H1 (cell line): ENCODE measurements around the gene NCOA5. TPM values are rescaled to one million over a fixed set of nuclear protein-coding genes. Genes with fewer than 3 reads are reported as not detected.

Experiments used
- ATF3 ChIP-seq: IDR thresholded peaks from 2 replicates; pipeline ENCODE4 v1.6.1; 2011; ENCODE audit warnings: low read depth, mild to moderate bottlenecking, low read length; ENCODE audit not compliant: insufficient read depth
- polyA plus RNA-seq, 7 experiments: library from polyadenylated mRNA; depleted of rRNA in 3 of 7; stranded (reverse) in 5 of 7; unstranded in 2 of 7; fragments of >200 nt in 5 of 7; fragments of 200-250 nt in 2 of 7; gene quantifications; 1 replicate in 5 of 7; 2 replicates in 1 of 7; 4 replicates in 1 of 7; pipeline versions ENCODE4 v1.2.1 to v1.2.3, GENCODE V29; 2011 to 2013; ENCODE audit warnings: missing spikeins in 2 of 7, mixed read lengths in 2 of 7
- total RNA-seq: library from RNA; stranded (reverse); fragmentation: NEBNext Ultra II Directional; extraction: Animal tissue kit (Norgen Biotek cat#: 25700); gene quantifications from 2 replicates; pipeline ENCODE4 v1.2.1, GENCODE V29; 2021

Gene NCOA5
- total and polyA plus RNA-seq, 2 of the 8 experiments (the other 6 are each of a cell fraction or from before 2014, with no cell fraction given) = 20.4 to 29.0 TPM

GRCh38 chr20:46062151-46062550 is 27.6 kb downstream of the NCOA5 start (continued):
- TF ChIP-seq ATF3 = no peak
